HuH-7 (cell line): ENCODE measurements around the gene IDH3G.

Experiments
- DNase-seq: peaks from one replicate; pipeline ENCODE4 v3.0.0; 2011; ENCODE audit warnings: low spot score

Gene IDH3G

DNA sequence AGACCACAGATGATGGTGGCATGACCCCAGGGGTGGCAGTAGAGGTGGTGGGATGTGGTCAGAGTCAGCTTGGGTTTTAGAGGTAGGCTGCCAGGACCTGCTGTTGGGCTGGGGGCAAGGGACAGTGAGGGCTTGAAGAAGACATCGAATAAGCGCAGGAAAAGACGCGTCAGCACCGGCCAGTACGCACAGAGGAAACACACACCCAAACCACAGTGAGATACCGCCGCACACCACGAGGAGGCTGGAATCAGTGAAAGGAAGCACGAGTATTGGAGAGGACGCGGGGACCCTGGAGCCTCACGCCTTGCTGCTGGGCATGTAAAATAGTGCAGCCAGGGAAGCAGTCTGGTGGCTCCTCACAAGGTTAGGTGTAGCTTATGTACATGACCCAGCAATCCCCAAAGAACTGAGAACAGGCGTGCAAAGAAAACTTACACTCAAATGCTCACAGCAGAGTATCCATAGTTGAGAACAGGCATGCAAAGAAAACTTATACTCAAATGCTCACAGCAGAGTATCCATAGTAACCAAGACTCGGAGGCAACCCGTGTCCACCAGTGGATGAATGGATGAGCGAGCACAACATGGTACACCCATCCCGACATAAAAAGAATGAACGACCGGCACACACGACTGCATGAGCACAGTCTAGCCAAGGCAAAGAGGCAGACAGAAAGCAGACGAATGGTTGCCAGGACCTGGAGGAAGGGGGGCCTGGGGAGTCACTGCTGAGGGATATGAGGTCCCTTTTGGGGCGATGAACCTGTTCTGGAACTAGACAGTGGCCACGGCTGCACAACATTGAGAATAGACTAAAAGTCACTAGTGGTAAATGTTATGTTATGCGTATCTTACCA, 22.9 kb upstream of the IDH3G start:
- no peak for DNase-seq

DNA sequence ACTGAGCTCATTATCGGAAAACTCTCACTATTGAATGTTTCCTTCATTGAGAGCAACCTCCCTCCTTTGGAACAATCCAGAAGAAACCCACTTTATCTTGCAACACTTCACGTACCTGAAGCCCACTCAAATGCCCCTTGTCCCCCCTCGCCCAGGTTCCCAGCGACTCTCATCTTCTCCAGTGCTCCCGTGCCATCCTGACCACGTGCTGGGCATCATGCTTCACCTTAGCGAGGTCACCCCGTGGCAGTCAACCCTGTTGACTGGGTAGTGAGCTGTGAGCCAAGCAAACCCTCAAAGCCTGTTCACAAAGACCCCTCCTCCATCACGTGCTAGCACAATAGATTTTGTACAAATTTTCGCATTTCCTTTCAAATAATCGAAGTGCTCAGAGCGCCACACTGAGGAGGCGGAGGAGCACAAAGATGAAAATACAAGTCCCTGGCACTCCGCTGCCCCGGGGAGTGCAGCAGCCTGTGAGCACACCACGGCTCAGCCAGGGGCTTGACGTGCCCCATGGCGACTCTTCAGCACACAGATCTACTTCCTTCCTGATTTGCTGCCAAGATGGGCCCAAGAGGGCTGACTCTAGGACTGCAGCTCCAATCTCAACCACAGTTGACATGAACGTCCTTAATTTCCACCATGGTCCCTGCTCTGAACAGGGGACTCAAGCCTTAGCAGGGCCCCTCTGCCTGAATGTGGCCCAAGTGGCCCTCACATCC, 20.6 kb upstream of the IDH3G start:
- DNase-seq, result no peak

DNA sequence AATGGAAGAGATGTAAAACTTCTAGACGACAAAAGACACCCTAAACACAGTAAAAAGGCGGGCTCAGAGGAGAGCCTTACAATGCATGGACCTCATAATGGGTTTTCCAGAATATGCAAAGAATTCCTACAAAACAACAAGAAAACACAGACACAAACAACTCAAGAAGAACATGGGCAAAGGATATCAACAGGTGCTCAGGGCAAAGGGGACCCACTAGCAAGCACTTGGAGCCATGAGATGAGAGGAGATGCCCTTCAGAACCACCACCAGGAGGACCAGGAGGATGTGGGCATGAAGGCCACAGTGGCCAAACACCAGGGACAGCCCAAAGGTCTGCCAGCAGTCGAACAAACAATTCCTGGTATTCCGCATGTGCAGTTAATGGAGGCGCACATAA, 19.0 kb upstream of the IDH3G start:
- DNase-seq, result no peak

DNA sequence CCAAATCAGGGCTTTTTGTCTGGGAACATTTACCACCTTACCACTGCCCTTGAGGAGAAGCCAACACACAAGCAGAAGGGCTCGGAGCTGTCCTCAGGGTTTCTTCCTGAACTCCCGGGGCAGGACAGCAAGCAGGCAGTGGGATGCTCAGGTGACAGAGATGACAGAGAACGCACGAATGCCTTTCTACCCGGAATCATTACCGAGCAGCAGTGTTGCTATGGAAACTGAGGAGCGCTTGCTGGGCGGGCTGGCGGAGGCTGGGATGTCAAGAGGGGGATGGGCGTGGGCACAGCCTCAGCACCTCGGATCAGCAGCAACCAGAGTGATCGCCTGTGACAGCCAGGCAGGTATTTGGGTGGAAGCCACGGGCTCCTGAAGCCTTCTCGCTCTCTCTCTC, 18.0 kb upstream of the IDH3G start:
- DNase-seq, result no peak

DNA sequence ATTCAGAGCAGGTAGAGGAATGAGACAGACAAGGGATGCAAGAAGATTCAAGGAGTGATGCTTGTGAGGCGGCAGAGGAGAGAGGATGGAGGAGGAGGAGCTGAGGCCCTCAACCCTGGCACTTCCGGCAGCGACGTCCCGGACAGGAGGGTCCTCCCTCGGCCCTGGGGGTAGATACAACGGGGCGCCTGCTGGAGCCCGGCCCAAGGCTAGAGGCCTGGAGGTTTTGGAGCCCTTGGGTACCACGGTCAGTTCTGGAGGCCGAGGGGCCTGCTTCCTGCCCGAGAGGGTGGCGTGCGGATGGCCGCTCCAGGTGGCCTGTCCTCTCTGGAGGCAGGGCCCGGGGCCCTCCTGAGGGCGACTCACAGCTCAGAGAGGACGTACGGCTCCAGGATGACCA, 13.8 kb upstream of the IDH3G start:
- DNase-seq, result no peak

DNA sequence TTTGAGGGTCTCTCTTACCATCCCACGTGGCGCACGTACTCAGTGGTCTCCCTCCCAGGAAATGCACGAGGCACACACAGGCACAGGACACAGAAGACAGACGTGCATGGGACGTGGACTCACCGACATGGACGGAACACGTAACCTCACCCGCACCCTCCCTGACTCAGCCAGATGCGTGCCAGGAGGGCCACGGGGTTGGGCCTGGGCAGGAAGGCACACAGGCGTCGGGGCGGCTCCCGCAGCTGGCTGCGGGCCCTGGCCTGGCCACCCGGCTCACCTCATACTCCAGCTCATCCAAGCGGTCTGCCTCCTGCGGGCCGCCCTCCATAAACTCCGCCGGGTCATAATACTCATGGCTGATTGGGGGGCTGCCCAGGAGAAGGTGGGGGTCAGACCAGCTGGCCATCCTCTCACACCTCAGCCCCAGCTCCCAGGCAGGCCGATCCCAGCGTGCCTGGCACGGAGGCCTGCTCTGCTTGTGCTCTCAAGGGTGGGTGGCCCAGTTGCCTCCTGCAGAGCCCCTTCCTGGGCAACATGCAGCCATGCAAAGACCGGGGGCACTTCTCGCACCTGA, 12.9 kb upstream of the IDH3G start:
- no peak for DNase-seq

DNA sequence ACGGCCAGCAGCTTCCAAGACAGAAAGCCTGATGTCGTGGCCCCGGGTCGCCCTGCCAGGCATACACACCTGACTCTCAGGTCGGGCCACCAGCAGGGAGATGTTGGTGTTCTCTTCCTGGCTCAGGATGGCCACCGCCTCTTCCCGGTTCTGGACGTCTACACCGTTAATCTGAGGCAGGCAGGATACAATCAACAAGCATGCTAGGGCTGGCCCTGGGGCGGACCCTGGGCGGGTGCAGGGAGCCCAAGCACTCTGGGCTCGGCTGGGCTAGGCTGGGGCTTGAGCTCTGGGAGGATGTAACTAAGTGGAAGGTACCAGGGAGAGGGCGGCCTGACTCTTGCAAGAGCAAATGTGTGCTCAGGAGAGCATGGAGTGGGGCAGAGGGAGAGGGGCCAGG, 11.3 kb upstream of the IDH3G start:
- no peak for DNase-seq

DNA sequence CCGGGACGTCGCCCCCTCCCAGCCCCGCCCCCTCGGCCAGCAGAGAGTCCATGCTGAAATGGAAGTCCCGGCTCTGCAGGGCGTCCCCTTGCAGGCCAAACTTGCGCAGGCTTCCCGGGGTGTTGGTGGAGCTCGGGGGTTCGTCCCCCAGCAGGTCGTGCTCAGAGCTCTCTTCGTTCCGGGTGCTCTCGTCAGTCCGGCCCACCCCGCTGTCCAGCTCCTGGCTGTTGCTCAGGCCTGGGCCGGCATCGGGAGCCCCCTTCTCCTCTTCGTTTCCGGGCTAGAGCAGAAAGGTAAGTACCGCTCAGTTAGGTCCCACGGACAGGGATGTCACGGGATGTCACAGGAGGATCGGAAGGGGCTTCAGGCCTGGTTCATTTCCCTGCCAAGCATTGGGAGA, 10.4 kb upstream of the IDH3G start:
- DNase-seq, result no peak

DNA sequence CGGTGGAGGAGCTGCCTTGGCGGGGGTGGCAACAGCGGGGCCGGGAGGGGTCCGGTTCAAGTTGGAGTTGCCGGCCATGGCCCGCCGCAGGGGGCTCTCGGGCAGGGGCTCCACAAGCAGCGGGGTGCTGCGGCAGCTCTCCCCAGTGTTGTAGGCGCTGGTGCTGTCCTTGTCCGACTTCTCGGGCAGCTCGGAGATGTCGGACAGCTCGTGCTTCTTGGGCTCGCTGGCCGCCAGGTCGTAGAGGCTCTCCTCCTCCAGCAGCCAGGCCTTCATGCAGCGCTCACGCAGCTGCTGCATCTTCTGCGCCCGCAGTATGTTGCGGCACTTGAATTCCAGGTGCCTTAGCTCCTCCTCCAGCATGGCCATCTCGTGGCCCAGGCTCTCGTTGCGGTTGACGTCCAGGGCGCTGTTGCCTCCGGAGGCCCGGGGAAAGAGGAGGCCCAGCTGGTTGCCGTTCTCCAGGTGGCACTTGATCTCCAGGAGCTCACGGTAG, 10.0 kb upstream of the IDH3G start:
- DNase-seq, result no peak

DNA sequence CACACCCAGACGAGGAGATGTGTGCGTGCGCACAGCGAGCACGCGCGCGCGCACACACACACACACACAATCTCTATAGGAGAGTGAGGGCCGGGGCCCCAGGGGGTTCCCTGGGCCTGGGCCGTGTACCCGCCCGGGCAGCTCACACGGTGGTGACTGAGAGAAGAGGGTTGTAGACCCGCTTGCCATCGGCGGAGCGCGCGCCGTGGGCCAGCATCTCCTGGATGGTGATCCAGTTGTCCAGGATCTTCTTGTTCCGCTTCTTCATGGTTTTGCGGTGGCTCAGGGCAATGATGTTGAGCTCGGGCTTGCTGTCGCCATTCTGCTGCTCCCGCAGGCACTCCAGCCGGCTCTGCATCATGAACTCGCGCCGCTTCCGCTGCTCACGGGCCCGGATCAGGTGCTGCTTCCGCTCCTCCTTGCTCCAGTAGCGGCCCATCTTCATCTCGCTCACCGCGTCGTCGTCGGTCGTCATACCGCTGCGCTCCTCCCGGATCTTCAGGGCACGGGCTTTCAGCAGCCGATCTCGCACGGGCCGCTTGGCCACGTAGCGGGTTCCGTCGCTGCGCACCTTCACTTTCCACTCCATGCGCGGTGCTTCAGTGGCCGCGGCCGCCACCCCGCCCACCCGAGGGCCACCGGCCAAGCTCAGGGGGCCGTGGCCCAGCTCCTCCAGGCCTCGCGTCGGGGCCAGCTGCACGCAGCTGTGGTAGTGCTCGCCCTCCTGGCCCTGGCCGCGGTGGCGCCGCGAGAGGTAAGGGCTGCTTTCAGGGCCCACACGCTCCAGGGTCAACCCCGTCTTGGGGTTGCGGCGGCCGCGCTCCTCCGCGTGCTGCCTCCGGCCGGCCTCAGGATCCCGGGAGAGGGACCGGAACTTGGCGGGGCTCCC, 9.3 kb upstream of the IDH3G start:
- DNase-seq, result no peak

DNA sequence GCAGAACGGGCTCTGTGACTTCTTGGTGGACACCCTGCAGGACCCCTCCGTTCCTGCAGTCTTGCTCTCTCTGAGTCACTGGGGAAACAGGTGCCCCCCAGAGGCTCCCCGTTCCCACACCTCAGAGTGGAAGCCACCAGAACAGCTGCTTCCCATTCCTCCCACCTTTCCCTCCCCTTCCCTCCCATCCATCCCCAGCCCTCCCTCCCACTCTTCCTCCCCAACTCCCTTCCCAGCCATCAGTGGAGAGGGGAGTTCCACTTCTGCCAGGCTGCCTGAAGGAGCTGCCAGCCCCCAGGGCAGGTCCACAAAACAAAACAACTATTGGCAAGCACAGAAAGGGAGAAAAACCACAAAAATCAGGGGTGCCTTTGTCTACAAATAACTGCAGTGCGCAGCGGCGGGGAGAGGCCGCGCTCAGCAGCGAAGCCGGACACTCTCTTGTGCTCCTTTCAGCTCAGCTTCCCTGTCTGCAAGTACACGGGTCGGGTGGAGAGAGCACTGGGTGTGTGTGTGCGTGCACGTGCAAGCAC, 8.4 kb upstream of the IDH3G start:
- DNase-seq, result no peak

DNA sequence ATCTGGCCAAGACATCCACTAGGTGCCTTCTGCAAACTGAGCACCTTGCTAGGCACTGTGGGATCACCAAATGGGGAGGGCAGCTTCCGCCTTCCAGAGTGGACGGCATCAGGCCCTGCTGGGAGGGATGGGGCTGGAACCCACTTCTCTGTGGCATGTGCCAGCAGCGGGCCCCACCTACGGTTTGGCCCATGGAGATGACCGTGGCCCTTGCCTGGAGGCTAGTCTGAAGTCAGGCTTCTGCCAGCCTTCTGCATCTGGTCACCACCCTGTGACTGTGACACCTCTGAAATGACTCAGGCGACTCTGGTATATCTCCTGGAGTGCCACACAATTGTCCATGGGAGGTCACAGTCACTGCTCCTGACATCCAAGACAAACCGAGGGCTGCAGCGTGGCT, 7.5 kb upstream of the IDH3G start:
- DNase-seq, result no peak

DNA sequence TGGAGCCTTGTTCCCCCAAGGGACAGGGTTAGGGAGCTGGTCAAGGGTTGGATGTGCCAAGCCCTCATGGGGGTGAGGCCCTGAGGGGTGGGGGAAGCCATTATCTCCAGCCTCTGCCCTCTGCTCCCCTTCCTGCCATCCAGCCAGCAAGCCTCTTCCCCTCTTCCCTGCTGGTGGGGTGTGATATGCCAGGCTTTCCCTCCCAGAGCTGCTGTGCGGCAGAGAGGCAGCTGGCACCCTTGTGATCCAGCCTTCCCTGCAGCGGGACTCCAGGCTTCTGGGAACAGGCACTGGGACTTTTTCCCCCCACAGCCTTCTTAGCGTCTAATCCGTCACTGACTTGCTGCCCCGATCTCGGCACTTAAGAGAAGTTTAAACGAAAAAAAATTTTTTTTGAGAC, 6.6 kb upstream of the IDH3G start:
- DNase-seq, result no peak

DNA sequence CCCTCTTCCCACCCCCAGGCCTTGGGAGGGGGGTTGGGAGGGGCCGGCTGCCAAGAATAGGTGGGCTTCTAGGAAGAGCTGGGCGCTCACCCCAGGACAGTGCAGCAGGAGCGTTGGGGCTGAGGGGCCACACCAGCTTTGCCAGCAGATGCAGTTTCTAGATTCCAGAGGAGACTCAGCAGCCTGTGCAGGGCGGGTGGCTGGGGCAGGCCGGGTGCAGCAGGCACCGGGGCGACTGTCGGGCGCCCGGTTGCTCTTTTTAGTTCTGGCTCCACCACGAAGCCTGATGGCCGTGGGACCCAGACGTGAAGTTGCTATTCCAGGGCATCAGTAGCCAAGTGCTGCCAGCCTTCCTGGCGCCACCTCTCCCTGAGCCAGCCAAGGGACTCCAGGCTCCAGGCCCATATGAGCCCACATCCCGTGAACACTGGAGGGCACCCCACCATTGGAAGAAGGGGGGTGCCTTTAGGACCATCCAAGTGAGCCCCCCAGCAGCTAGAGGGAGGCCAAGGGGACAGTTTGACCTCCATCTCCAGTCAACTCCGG, 6.1 kb upstream of the IDH3G start:
- no peak for DNase-seq

DNA sequence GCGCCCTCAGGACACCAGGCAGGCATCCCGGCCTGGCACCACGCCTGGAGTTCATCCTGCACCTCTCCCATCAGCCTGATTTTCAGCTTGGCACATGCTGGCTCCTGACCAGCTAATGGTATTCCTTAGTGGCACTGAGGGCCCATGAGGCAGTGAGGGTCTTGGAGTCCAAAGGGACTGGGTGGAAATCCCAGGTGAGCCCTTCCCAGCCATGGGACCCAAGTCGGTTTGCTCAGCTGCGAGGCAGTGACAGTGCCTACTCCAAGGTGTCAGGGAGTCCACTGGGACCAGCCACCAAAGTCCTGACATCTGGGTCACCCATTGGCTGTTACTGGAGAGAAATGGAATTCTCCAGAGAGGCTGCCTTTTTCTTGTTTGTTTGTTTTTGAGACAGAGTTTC, 5.2 kb upstream of the IDH3G start:
- DNase-seq, result no peak

DNA sequence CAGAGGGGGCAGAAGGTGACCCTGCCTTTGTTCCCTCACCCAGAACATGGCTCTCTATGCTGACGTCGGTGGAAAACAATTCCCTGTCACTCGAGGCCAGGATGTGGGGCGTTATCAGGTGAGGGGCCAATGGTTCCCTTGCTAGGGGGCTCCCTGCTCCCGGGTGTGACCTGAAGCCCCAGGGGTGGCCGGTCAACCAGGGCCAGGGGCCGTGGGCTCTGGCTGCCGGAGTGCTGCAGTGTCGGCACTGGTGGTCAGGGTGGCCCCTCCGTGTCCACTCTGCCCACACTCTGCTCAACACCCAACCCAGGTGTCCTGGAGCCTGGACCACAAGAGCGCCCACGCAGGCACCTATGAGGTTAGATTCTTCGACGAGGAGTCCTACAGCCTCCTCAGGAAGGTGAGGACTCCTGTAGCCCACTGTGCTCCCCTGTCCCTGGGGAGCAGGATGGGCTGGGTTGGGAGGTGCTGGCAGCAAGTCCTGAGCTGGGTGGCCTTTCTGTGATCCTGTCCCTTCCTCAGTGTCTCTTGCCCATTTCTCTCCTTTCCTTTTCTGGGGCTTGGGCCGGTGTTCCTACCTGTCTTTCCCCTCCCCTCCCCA, 3.3 kb upstream of the IDH3G start:
- no peak for DNase-seq

DNA sequence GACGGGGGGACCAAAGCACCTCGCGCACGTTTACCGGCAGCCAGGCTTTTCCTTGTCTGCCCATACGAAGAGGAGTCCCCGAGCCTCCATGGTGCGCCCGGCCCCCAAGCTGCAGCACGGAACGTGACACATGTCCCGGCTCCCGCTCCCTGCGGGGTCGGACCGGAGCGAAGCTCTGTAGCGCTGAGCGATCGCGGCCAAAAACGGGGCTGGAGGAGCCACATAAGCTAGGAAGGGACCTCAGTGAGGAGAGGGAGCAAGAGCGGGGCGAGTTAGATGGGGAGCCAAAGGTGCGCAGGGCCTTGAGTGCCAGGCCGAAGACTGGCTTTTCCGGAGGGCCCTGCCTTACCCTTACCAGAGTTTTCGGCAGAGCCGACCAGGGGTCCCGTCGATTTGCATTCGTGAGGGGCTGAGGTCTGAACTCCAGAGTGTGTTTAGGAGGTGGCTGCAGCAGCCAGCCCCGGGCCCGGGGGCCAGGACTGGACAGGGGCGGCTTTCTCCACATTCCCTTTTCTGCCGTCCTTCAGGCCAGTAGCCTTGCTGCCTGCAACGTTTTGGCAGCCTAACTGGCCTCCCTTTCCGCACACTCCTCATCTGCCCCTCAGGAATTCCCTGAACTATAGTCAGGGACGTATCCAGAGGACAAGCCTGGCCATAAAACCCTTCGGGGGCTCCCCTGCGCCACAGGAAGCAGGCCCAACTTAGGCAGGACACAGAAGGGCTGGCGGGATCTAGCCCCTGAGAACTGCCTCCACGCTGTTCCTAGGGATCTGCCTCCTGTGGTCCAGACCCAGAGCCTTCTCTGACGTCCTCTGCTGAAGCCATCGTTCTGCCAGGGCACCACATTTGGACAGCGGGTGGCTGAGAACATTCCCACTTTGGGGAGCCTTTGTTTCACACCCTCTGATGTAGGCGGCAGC, 982 bp upstream of the IDH3G start:
- DNase-seq, result no peak

DNA sequence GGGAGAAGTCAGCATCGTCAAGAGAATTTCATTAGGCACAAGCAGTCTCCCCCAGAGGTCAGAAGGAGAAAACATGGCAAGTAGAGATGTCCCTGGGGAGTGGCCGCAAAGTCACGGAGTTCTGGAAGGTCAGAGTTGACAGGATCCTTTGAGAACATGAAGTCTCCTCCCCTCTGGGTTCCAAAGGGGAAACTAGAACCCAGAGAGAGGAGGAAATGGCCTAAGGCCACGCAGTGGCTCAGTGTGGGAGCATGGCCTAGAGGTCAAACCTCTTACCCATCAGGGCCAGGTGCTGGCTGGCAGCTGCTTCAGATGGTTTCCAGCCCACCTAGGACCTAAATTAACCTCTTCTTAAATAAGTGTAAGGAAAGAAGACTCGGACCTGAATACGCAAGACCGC, 884 bp downstream of the IDH3G start:
- no peak for DNase-seq

DNA sequence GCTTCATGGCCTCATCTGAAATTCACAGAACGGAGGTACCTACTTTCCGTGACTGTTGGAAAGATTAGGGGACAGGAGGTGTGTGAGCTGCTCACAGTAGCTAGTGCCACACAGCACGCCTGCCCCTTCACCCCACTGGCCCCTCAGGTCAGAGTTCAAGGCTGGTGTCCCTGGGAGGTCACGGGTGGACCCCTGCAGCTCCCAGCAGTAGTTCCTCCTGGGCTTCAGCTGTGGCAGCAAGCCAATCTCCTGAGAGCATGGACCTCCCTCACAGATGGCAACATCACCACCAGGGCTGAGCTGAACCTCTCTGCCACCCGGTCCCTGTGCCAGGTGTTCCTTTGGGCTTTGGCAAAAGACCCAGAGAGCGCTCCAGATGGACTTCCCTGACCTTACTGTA, 1.8 kb downstream of the IDH3G start:
- DNase-seq, result no peak
